WTC11 (cell line): Measurements from ENCODE around the gene CLEC4E.

Experiments
- CTCF ChIP-seq: fragments of 200-600 bp; IDR thresholded peaks from 2 replicates; pipeline ENCODE4 v1.8.0; 2022; ENCODE audit warnings: antibody characterized with exemption
- E2F1 ChIP-seq: sonication (generic); formaldehyde crosslinking; IDR thresholded peaks from 2 replicates; pipeline ENCODE4 v1.8.0; 2022; ENCODE audit warnings: mild to moderate bottlenecking, missing genetic modification reagents
- E2F5 ChIP-seq: sonication (generic); formaldehyde crosslinking; IDR thresholded peaks from 2 replicates; pipeline ENCODE4 v1.8.1; 2022; ENCODE audit warnings: mild to moderate bottlenecking, moderate library complexity, missing genetic modification reagents
- FOXP1 ChIP-seq: sonication (generic); formaldehyde crosslinking; IDR thresholded peaks from 2 replicates; pipeline ENCODE4 v1.8.0; 2022; ENCODE audit warnings: missing genetic modification reagents, mild to moderate bottlenecking, moderate library complexity, borderline replicate concordance
- NR3C1 ChIP-seq: sonication (generic); formaldehyde crosslinking; conservative IDR thresholded peaks from 2 replicates; pipeline ENCODE4 v1.8.1; 2023; ENCODE audit warnings: low read depth, mild to moderate bottlenecking, missing genetic modification reagents
- PREB ChIP-seq: sonication (generic); formaldehyde crosslinking; IDR thresholded peaks from 2 replicates; pipeline ENCODE4 v1.8.1; 2022; ENCODE audit warnings: mild to moderate bottlenecking, missing genetic modification reagents, moderate library complexity, borderline replicate concordance
- ZBTB43 ChIP-seq: sonication (generic); formaldehyde crosslinking; IDR thresholded peaks from 2 replicates; pipeline ENCODE4 v1.8.1; 2023; ENCODE audit warnings: mild to moderate bottlenecking, missing genetic modification reagents
- ZNF423 ChIP-seq: fragments of 250-450 bp; sonication (Bioruptor Pico); IDR thresholded peaks from 2 replicates; pipeline ENCODE4 v2.1.2; 2022; ENCODE audit warnings: mild to moderate bottlenecking, moderate library complexity
- ZNF512 ChIP-seq: sonication (generic); formaldehyde crosslinking; IDR thresholded peaks from 2 replicates; pipeline ENCODE4 v1.8.1; 2022; ENCODE audit warnings: missing genetic modification reagents, borderline replicate concordance

GRCh38 chr12:8527250-8528130, 13.2 kb downstream of the CLEC4E start:
- TF ChIP-seq E2F1 (CRISPR knock-in tag) (no peak), CTCF (no peak), ZNF512 (no peak), ZBTB43 (CRISPR knock-in tag) (no peak), NR3C1 (CRISPR knock-in tag) (no peak), ZNF423 (CRISPR knock-in tag) (no peak), E2F5 (CRISPR knock-in tag) (no peak), PREB (CRISPR knock-in tag) (no peak), FOXP1 (CRISPR knock-in tag) (no peak)
